Measurements from ENCODE around the gene OPN1SW. TPM values are rescaled to one million over a fixed set of nuclear protein-coding genes. Genes with fewer than 3 reads are reported as not detected.
A peak's percentile ranks its signal among the peaks of the same experiment; 100 is the strongest.

OPN1SW gene
- polyA plus RNA-seq, 6 donors from 2014 or later: not detected

DNA sequence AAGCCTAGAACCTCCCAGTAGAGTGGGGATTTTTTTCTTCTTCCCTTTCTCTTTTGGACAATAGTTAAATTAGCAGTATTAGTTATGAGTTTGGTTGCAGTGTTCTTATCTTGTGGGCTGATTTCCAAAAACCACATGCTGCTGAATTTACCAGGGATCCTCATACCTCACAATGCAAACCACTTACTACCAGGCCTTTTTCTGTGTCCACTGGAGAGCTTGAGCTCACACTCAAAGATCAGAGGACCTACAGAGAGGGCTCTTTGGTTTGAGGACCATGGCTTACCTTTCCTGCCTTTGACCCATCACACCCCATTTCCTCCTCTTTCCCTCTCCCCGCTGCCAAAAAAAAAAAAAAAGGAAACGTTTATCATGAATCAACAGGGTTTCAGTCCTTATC lies 5.4 kb downstream of the OPN1SW start:
- Mint-ChIP-seq H3K4me1 (peaks cover 0 to 4% (median 0%) of the 10 kb centered on the region in 3 donors), H3K9me3 (no peaks in the 10 kb centered on the region), H3K36me3 (peaks cover 23 to 29% of the 10 kb centered on the region in 2 donors), H3K4me3 (no peak overlapping the region), H3K27ac (peak overlapping the region in 2 of 6 donors; percentile 12 to 26), H3K27me3 (no peaks in the 10 kb centered on the region)
- ATAC-seq (ENCODE audit: low read depth in 2 of 2) (no peak), DNase-seq (no peak)

DNA sequence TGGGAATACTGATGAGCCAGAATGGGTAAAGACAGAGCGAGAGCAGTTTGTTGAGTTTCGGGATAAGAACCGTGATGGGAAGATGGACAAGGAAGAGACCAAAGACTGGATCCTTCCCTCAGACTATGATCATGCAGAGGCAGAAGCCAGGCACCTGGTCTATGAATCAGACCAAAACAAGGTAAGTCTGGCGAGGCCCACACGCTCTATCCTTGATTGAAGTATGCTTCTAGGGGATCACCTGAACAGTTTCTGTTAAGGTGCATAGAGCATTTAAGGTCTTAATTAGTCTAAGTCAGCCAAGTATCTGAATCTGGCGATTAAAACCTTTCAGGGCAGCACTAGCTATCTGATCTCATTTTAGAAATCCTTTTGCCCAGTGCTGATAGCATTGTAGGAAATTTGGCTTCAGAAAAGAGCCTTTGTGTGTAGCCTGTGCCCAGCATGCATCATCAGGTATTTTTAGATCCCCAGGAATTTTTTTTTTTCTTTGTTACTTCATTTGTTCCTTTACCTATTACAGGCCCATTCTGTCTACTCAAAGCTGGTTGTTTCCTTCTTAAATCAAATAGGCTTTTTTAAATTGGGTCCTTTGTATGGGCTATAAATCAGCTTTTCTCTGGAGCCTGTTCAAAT lies 8.0 kb downstream of the OPN1SW start:
- H3K27ac Mint-ChIP-seq: no peak overlapping the region
- H3K4me1 Mint-ChIP-seq: no peaks in the 10 kb centered on the region
- H3K4me3 Mint-ChIP-seq: no peak overlapping the region
- H3K36me3 Mint-ChIP-seq: peaks cover 8 to 24% of the 10 kb centered on the region in 2 donors
- no peak for ATAC-seq (ENCODE audit: low read depth in 2 of 2)
- no peaks in the 10 kb centered on the region for H3K27me3 Mint-ChIP-seq
- DNase-seq: no peak
- H3K9me3 Mint-ChIP-seq: no peaks in the 10 kb centered on the region

DNA sequence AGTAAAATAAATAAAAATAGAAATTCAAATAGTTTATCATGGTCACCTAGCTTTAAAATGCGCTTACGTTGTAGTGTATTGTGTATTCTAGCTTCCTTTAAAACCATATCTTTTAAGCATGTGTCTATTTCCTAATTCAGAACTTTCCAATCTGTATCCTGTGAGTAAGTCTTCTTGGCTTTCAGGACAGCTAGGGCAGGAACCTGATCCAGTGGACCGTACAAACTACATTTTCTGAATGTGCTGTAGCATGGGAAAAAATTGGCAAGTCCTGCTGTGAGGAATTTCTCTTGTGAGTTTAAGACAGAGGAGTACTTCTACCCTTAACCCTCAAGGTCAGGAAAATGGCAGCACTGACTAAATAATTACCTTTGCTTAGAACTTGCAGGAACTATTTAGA lies 12.1 kb downstream of the OPN1SW start:
- ATAC-seq (ENCODE audit: low read depth in 2 of 2): no peak
- DNase-seq: no peak
- H3K36me3 Mint-ChIP-seq: peaks cover 0 to 7% of the 10 kb centered on the region in 2 donors
- H3K27ac Mint-ChIP-seq: no peak overlapping the region
- H3K27me3 Mint-ChIP-seq: no peaks in the 10 kb centered on the region
- H3K4me1 Mint-ChIP-seq: no peaks in the 10 kb centered on the region
- H3K9me3 Mint-ChIP-seq: no peaks in the 10 kb centered on the region
- H3K4me3 Mint-ChIP-seq: no peak overlapping the region

DNA sequence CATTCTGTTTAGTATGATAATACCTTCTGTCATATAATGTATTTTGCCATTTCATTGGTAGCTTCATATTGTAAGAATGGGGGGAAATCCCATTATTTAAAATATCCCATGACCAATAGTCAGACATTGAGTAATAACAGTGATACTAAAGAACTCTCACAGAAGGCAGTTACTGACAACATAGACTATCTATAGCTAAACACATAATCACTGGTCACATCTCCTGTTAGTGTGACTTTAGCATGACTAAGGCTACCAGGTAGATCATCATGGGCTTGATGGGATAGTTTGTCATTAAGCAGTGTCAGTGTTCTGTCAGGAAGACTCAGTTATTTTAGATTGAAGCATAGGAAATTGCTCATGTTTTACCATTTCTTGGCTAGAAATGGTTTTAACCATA lies 16.4 kb downstream of the OPN1SW start:
- Mint-ChIP-seq H3K4me3 (no peak overlapping the region), H3K36me3 (peaks cover 4 to 13% of the 10 kb centered on the region in 2 donors), H3K27me3 (no peaks in the 10 kb centered on the region), H3K9me3 (no peaks in the 10 kb centered on the region), H3K4me1 (no peaks in the 10 kb centered on the region), H3K27ac (no peak overlapping the region)
- ATAC-seq (ENCODE audit: low read depth in 2 of 2) (no peak), DNase-seq (no peak)

DNA sequence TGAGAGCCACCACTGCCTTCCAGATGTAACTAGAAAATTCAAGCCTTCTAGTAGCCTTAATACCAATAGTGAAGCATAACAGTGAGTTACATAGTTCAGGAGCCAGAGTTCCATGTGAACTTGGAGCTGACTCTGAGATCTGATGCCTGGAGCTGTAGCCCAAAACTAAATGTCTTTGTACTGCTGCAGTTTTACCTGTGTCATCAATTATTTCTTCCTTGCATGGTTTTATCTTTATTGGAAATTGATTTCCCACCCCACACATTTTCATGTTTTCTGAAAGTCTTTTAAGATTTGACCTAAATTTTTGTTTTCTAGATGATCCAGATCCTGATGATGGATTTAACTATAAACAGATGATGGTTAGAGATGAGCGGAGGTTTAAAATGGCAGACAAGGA lies 17.0 kb downstream of the OPN1SW start:
- Mint-ChIP-seq H3K27ac (peak overlapping the region in 1 of 6 donors; percentile 8), H3K27me3 (no peaks in the 10 kb centered on the region), H3K36me3 (peaks cover 8 to 16% of the 10 kb centered on the region in 2 donors), H3K9me3 (no peaks in the 10 kb centered on the region), H3K4me1 (no peaks in the 10 kb centered on the region), H3K4me3 (no peak overlapping the region)
- DNase-seq (no peak), ATAC-seq (ENCODE audit: low read depth in 2 of 2) (no peak)

DNA sequence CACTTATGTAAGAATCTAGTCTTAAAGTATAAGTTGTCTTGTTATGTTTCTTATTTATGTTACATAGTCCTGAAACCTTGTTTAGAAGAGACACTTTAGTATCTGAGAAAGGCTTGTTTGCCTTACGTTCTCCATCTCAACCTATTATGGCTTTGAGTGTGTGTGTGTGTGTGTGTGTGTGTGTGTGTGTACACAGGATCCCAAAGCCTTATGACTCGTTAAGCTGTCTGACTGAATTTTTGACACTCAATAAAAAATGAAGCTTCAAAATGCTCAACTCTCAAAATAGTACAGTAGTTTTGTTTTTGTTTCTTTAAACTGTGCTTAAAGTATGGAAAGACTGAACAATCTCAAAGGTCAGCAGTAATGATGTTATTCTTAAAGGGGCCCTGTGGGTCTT lies 18.4 kb downstream of the OPN1SW start:
- Mint-ChIP-seq H3K4me3 (no peak overlapping the region), H3K36me3 (peaks cover 8 to 12% of the 10 kb centered on the region in 2 donors), H3K4me1 (no peaks in the 10 kb centered on the region), H3K27me3 (no peaks in the 10 kb centered on the region), H3K9me3 (no peaks in the 10 kb centered on the region), H3K27ac (peak overlapping the region in 1 of 6 donors; percentile 49)
- ATAC-seq (ENCODE audit: low read depth in 2 of 2): no peak
- no peak for DNase-seq

DNA sequence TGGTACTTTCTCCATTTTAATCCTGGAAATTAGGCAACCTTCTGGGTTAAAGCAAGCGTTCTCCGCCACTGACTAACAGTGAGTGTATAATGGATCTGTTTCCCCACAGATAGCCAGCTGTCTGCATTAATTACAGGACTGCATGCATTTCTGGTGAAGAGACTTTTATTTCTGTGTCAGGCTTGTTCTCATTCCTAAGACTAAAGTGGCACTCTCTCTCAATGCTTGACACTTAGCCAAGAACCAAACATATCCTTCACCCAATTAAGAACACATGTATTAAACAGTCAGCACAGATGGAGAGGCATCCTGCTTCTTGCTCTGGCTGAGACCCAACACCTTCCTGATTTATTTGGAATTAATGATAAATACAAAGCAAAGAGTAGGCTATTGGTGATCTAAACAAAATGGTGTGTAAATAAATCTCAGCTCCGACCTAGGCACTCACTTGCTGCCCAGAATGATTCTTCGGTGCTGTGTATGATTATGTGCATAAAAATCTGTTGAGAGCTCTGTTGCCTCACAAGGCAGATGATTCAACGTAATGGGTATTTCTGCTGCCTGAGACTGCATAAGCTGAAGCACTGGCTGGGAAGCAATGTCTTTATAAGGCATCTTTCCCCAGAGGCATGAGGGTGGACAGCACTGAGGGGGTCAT lies 19.6 kb downstream of the OPN1SW start:
- no peak for ATAC-seq (ENCODE audit: low read depth in 2 of 2)
- H3K4me1 Mint-ChIP-seq: no peaks in the 10 kb centered on the region
- peaks cover 8 to 12% of the 10 kb centered on the region in 2 donors for H3K36me3 Mint-ChIP-seq
- no peaks in the 10 kb centered on the region for H3K27me3 Mint-ChIP-seq
- DNase-seq: no peak
- H3K4me3 Mint-ChIP-seq: no peak overlapping the region
- no peaks in the 10 kb centered on the region for H3K9me3 Mint-ChIP-seq
- H3K27ac Mint-ChIP-seq: no peak overlapping the region

DNA sequence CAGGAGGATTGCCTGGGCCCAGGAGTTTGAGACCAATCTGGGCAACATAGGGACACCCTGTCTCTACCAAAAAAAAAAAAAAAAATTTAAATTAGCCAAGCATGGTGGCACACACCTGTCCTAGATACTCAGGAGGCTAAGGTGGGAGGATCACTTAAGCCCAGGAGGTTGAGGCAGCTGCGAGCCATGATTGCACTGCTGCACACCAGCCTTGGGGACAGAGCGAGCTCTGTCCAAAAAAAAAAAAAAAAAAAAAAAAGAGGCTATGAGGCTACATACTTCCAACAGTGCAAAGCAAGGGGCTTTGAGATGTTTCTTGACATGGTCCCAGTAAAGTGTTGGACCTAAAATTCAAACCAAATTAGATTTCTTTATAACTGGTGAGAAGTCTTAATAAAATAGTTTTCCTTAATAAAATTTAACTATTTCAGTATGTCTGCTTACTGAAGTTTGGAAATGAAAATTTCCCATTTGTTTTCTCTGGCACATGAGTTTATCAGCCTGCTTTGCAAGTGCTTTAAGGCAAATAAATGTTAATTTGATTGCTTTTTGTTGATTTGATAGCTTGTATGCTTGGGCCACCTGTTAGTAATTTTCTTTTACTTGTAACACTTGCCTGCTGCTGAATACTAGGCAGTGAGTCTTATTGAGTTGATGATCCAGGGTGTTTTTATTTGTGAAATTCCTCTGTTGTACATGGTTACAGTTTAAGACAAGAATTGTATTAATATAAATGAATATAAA lies 20.3 kb downstream of the OPN1SW start:
- no peaks in the 10 kb centered on the region for H3K4me1 Mint-ChIP-seq
- DNase-seq (no peak), ATAC-seq (ENCODE audit: low read depth in 2 of 2) (no peak)
- no peak overlapping the region for H3K27ac Mint-ChIP-seq
- no peak overlapping the region for H3K4me3 Mint-ChIP-seq
- H3K36me3 Mint-ChIP-seq: peaks cover 8 to 12% of the 10 kb centered on the region in 2 donors
- no peaks in the 10 kb centered on the region for H3K9me3 Mint-ChIP-seq
- H3K27me3 Mint-ChIP-seq: no peaks in the 10 kb centered on the region

DNA sequence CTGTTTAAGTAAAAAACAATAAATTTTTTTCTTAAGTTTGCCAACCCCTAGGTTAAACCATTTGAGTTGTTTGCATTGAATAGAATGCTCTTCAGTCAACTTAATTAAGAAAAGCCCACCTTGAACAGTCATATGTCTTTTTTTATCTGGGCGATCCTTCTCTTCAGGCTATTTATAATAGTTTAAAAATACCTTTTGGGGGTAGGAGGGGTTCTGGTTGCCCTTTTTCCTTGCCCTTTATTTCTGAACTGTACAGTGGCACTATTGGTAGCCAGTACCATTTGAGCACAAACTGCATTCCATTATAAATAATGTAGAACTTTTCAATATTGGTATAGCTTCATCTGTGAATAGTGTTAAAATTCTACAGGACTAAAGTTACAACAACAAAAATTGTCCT lies 23.3 kb downstream of the OPN1SW start:
- ATAC-seq (ENCODE audit: low read depth in 2 of 2): no peak
- no peaks in the 10 kb centered on the region for H3K27me3 Mint-ChIP-seq
- no peak overlapping the region for H3K4me3 Mint-ChIP-seq
- DNase-seq: no peak
- peaks cover 4 to 7% (median 6%) of the 10 kb centered on the region in 3 donors for H3K4me1 Mint-ChIP-seq
- peaks cover 8% of the 10 kb centered on the region in 2 donors for H3K36me3 Mint-ChIP-seq
- no peaks in the 10 kb centered on the region for H3K9me3 Mint-ChIP-seq
- H3K27ac Mint-ChIP-seq: no peak overlapping the region

DNA sequence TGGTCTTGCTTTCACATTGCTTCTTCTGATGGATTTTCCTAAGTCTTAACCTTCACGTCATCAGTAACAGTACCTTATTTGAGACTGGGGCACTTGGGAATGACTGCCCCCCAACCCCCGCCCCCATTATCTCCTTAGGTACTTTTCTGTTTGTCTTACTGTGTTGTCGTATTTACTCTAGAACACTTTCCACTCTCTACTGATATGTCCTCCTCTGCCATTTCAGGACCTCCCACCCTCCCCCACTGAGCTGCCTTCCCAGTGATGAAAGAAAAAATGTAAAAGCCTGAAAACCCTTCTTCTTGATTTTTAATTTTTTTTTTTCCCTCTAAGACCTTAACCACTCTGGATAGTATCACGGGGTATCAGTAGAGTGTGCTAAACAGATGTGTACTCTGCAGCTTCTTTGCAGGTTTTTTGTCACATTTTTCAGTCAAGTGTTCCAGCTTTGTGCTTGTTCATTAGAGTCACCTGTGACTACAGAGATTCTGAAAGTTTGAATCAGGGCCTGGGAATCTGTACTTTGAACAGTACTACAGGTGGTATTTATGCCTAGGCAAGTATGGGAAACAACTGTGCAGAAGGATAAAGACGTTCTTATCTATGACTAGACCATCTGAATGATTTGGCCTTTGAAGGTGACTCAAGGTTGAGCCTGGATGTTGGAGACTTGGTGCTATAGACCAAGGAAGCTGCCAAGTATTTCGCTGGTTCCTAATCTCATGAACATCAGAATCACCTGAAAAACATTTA lies 28.1 kb downstream of the OPN1SW start:
- peaks cover 15 to 20% (median 19%) of the 10 kb centered on the region in 3 donors for H3K4me1 Mint-ChIP-seq
- H3K9me3 Mint-ChIP-seq: no peaks in the 10 kb centered on the region
- H3K27me3 Mint-ChIP-seq: no peaks in the 10 kb centered on the region
- H3K27ac Mint-ChIP-seq: peak overlapping the region in 2 of 6 donors; percentile 72 to 76
- no peak for ATAC-seq (ENCODE audit: low read depth in 2 of 2)
- H3K36me3 Mint-ChIP-seq: no peaks in the 10 kb centered on the region
- H3K4me3 Mint-ChIP-seq: no peak overlapping the region
- no peak for DNase-seq

DNA sequence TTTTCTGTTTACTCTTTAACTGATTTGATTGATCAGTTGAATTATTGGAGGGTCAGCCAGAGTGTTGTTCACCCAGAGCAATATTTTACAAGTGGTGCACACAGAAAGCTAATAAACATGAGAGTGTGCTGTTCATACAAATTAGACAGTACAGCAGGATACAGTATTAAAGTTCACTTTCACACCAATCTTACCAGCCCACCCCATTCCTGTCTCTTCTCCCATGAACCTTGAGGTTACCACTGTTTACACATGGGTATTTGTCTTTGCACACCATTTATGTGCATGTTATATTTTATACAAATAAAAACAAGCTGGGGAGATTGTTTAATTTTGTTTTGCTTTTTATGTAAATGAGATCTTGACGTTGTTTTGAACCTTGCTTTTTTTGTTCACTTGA lies 29.9 kb downstream of the OPN1SW start:
- no peak for DNase-seq
- Mint-ChIP-seq H3K36me3 (no peaks in the 10 kb centered on the region), H3K4me1 (peaks cover 22 to 35% (median 27%) of the 10 kb centered on the region in 3 donors), H3K4me3 (no peak overlapping the region), H3K9me3 (no peaks in the 10 kb centered on the region), H3K27me3 (no peaks in the 10 kb centered on the region), H3K27ac (no peak overlapping the region)
- no peak for ATAC-seq (ENCODE audit: low read depth in 2 of 2)

DNA sequence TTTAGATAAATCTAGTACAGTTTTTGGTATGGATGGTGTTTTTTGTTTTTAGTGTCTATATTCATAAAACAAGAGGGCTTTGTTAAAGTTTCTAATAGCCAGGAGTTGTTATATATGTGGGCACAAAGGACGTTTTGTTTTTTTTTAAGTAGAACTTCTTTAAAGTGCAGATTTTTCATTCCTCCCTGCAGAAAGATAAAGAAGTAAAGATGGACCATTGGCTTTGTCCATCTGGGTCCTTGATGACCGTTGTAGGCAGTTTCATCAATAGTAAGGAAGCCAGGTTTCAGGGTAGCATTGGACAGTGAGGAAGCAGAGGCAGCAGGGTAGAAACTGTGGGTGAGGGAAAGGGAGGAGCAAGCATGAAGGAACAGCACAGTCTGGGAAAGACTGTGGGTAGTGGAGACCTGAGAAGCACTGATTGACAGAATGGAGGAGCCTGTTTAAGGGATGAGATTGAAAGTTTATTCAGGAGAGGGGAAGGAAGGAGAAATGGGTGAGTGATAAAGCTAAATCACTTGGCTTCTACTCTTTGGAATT lies 31.2 kb downstream of the OPN1SW start:
- Mint-ChIP-seq H3K27me3 (no peaks in the 10 kb centered on the region), H3K9me3 (no peaks in the 10 kb centered on the region), H3K36me3 (no peaks in the 10 kb centered on the region), H3K27ac (no peak overlapping the region), H3K4me3 (no peak overlapping the region), H3K4me1 (peaks cover 30 to 42% (median 39%) of the 10 kb centered on the region in 3 donors)
- DNase-seq (no peak), ATAC-seq (ENCODE audit: low read depth in 2 of 2) (no peak)

DNA sequence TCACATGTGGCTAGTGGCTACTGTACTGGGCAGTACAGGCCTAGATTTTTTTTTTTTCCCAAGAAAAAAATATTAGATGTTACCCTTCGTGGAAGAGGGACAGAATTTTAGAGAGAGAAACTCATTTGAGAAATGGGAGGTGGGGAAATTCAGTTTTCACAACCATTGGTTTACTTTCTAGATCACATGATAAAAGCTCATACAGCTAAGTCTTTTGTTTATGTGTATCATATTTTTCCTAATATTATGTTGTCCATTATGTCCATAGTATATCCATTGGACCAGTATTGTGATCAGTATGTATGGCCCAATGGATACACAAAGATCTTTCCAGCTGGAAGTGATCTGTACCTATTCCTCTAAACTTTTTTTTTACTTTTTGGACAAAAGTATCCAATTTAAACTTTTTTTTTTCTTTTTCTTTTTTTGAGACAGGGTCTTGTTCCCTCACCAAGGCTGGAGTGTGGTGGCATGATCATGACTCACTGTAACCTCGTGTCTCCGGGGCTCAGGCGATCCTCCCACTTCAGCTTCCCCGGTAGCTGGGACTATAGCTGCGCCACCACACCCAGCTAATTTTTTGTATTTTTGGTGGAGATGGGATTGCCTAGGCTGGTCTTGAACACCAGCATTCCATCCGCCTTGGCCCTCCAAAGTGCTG lies 32.4 kb downstream of the OPN1SW start:
- Mint-ChIP-seq H3K9me3 (no peaks in the 10 kb centered on the region), H3K36me3 (no peaks in the 10 kb centered on the region), H3K4me1 (peaks cover 36 to 50% (median 41%) of the 10 kb centered on the region in 3 donors), H3K27me3 (no peaks in the 10 kb centered on the region), H3K27ac (no peak overlapping the region), H3K4me3 (no peak overlapping the region)
- no peak for ATAC-seq (ENCODE audit: low read depth in 2 of 2)
- no peak for DNase-seq

Data from naive B cell (primary cell).